Measurements from ENCODE around the gene TEPSIN.

DNA sequence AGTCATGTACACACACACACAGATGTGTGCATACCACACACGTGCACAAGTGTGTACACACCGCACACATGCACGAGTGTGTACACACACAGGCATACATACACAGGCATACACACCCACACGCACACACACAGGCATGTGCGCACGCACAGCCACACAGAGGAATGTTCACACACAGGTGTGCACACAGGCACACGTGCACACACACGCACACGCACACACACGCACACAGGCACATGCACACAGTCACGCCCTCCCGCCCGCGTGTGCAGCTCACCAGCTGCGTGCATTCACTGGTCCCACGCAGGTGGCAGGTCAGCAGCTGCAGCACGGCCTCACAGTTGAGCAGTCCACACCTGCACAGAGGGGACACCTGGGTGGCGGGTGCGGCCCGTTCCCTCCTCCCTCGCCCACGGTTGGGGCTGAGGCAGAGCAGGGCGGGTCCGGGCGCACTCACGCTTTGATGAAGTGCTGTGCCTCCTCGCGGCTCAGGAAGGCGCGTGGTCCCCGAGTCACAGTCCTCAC lies 7.7 kb downstream of the TEPSIN start:
- TF ChIP-seq POLR2AphosphoS5 (IDR thresholded peaks at IDR 0.05) (no peak), RAD21 (conservative IDR thresholded peaks at IDR 0.05) (no peak)
- TF ChIP-seq, protein P1, sequence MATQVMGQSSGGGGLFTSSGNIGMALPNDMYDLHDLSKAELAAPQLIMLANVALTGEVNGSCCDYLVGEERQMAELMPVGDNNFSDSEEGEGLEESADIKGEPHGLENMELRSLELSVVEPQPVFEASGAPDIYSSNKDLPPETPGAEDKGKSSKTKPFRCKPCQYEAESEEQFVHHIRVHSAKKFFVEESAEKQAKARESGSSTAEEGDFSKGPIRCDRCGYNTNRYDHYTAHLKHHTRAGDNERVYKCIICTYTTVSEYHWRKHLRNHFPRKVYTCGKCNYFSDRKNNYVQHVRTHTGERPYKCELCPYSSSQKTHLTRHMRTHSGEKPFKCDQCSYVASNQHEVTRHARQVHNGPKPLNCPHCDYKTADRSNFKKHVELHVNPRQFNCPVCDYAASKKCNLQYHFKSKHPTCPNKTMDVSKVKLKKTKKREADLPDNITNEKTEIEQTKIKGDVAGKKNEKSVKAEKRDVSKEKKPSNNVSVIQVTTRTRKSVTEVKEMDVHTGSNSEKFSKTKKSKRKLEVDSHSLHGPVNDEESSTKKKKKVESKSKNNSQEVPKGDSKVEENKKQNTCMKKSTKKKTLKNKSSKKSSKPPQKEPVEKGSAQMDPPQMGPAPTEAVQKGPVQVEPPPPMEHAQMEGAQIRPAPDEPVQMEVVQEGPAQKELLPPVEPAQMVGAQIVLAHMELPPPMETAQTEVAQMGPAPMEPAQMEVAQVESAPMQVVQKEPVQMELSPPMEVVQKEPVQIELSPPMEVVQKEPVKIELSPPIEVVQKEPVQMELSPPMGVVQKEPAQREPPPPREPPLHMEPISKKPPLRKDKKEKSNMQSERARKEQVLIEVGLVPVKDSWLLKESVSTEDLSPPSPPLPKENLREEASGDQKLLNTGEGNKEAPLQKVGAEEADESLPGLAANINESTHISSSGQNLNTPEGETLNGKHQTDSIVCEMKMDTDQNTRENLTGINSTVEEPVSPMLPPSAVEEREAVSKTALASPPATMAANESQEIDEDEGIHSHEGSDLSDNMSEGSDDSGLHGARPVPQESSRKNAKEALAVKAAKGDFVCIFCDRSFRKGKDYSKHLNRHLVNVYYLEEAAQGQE (IDR thresholded peaks at IDR 0.05; ENCODE audit: borderline replicate concordance): no peak
- TF ChIP-seq, protein P2, sequence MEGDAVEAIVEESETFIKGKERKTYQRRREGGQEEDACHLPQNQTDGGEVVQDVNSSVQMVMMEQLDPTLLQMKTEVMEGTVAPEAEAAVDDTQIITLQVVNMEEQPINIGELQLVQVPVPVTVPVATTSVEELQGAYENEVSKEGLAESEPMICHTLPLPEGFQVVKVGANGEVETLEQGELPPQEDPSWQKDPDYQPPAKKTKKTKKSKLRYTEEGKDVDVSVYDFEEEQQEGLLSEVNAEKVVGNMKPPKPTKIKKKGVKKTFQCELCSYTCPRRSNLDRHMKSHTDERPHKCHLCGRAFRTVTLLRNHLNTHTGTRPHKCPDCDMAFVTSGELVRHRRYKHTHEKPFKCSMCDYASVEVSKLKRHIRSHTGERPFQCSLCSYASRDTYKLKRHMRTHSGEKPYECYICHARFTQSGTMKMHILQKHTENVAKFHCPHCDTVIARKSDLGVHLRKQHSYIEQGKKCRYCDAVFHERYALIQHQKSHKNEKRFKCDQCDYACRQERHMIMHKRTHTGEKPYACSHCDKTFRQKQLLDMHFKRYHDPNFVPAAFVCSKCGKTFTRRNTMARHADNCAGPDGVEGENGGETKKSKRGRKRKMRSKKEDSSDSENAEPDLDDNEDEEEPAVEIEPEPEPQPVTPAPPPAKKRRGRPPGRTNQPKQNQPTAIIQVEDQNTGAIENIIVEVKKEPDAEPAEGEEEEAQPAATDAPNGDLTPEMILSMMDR (IDR thresholded peaks at IDR 0.05; ENCODE audit: poor library complexity, severe bottlenecking): no peak
